Measurements from ENCODE around the gene P2RX4.
A peak's percentile ranks its signal among the peaks of the same experiment; 100 is the strongest.
"Not testable (repeated sequence)": the region's sequence is repeated elsewhere in the genome, so short reads cannot be mapped to it uniquely, and the experiment has no call there.

Gene P2RX4

GRCh38 chr12:121209624-121210572 lies at the start of gene P2RX4:
Gene P2RX4, plus strand, starts transcription at chr12:121210129. Its CDS starts 36 bp downstream, at chr12:121210165.
- peak; percentile 21 for DNase-seq (ENCODE audit: low read depth)

DNA sequence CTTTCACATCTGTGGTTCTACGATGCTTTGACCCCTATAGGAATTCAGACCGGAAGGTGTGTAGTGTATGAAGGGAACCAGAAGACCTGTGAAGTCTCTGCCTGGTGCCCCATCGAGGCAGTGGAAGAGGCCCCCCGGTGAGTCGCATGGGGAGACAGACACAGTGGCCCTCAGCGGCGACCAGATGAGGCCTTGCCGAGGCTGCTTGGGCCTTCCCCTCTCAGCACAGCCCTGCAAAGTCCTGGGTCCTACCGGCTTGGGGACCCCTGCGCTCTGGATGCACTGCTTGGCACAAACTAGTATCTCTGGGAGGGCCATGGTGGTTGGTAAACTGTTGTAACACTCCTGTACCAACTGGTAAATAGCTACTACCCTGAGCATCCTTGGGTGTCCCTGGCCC lies 47.5 kb upstream of the P2RX4 start:
- DNase-seq (ENCODE audit: low read depth): no peak

GRCh38 chr12:121162985-121163384 lies 46.9 kb upstream of the P2RX4 start:
- DNase-seq (ENCODE audit: low read depth): no peak

- not testable (repeated sequence) for DNase-seq (ENCODE audit: low read depth)
Measured at GRCh38 chr12:121164839-121165238, 45.1 kb upstream of the P2RX4 start.

GRCh38 chr12:121165316-121165715 lies 44.6 kb upstream of the P2RX4 start:
- DNase-seq (ENCODE audit: low read depth): no peak

GRCh38 chr12:121166356-121166755 lies 43.6 kb upstream of the P2RX4 start:
- no peak for DNase-seq (ENCODE audit: low read depth)

- DNase-seq (ENCODE audit: low read depth): no peak
Measured at GRCh38 chr12:121167232-121167820, 42.6 kb upstream of the P2RX4 start.

- no peak for DNase-seq (ENCODE audit: low read depth)
Measured at GRCh38 chr12:121167951-121168350, 42.0 kb upstream of the P2RX4 start.

- DNase-seq (ENCODE audit: low read depth): no peak
Measured at GRCh38 chr12:121170151-121170550, 39.8 kb upstream of the P2RX4 start.

- no peak for DNase-seq (ENCODE audit: low read depth)
Measured at GRCh38 chr12:121170611-121171260, 39.2 kb upstream of the P2RX4 start.

GRCh38 chr12:121172145-121172544 lies 37.8 kb upstream of the P2RX4 start:
- no peak for DNase-seq (ENCODE audit: low read depth)

- no peak for DNase-seq (ENCODE audit: low read depth)
Measured at GRCh38 chr12:121175383-121176119, 34.4 kb upstream of the P2RX4 start.

GRCh38 chr12:121176826-121177529 lies 33.0 kb upstream of the P2RX4 start:
- DNase-seq (ENCODE audit: low read depth): no peak

GRCh38 chr12:121181181-121181580 lies 28.7 kb upstream of the P2RX4 start:
- no peak for DNase-seq (ENCODE audit: low read depth)

DNA sequence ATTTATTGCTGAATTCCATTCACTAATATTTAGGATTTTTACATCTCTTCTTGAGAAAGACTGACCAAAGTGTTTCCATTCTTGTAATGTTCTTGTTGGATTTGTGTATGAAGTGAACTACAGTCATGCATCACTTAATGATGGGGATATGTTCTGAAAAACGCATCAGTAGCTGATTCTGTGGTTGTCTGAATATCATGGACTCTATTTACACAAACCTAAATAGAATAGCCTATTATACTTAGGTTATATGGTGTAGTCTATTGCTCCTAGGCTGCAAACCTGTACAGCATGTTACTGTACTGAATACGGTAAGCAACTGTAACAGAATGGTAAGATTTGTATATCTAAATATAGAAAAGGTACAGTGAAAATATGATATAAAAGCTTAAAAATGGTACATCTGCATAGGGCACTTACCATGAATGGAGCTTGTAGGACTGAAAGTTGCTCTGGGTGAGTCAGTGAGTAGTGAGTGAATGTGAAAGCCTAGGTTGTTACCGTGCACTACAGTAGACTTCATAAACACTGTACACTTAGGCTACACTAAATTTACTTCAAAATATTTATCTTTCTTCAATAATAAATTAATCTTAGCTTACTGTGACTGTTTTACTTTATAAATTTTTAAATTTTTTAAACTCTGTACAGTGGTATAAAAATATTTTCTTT lies 27.6 kb upstream of the P2RX4 start:
- DNase-seq (ENCODE audit: low read depth): no peak

DNA sequence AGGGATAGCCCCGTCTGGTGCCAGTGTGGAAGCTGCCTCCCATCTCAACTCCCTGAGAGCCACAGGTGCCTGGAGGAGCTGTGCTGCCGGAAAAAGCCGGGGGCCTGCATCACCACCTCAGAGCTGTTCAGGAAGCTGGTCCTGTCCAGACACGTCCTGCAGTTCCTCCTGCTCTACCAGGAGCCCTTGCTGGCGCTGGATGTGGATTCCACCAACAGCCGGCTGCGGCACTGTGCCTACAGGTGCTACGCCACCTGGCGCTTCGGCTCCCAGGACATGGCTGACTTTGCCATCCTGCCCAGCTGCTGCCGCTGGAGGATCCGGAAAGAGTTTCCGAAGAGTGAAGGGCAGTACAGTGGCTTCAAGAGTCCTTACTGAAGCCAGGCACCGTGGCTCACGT lies 25.5 kb upstream of the P2RX4 start:
- DNase-seq (ENCODE audit: low read depth): no peak

DNA sequence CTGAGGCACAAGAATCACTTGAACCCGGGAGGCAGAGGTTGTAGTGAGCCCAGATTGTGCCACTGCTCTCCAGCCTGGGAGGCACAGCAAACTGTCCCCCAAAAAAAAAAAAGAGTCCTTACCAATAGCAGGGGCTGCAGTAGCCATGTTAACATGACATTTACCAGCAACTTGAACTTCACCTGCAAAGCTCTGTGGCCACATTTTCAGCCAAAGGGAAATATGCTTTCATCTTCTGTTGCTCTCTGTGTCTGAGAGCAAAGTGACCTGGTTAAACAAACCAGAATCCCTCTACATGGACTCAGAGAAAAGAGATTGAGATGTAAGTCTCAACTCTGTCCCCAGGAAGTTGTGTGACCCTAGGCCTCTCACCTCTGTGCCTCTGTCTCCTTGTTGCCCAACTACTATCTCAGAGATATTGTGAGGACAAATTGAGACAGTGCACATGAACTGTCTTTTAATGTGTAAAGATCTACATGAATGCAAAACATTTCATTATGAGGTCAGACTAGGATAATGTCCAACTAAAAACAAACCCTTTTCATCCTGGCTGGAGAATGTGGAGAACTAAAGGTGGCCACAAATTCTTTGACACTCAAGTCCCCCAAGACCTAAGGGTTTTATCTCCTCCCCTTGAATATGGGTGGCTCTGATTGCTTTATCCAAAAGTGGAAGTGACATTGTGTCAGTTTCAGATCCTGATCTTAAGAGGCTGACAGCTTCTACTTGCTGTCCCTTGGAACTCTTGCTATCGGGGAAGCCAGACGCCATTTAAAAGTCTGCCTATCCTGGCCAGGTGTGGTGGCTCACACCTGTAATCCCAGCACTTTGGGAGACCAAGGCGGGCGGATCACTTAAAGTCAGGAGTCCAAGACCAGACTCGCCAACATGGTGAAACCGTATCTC lies 24.7 kb upstream of the P2RX4 start:
- no peak for DNase-seq (ENCODE audit: low read depth)

DNA sequence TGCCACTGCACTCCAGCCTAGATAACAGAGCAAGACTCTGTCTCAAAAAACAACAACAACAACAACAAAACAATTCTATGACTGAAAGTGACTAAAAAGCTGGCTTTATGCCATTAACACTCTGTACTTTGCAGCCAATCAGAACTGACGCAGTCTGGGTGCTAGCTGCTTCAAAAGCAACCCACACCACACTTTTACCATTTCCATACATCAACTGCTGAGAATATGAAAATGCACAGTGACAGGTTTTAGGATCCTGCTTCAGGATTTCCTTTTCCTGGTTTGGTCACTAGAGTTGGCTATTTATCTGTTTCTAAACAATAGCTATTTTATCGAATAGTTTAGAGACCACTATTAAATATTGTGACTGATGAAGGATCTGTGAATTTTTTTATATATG lies 23.1 kb upstream of the P2RX4 start:
- no peak for DNase-seq (ENCODE audit: low read depth)

GRCh38 chr12:121187501-121187900 lies 22.4 kb upstream of the P2RX4 start:
- DNase-seq (ENCODE audit: low read depth): no peak

DNA sequence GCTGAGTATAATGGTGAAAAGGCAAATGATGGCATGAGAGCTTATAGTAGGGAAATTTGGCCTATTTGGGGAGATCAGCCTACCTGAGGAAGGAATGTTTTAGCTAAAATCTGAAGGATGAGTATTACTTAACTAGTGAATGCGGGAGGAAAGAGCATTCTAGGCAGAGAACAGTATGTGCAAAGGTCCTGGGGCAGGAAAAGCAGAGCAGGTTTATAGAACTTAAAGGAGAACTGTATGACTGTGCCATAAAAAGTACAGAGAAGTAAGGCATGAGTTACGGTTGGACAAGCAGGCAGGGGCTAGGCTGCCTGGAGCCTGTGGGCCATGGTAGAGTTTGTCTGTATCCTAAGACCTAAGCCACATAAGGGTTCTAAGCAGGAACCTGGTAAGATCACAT lies 21.7 kb upstream of the P2RX4 start:
- DNase-seq (ENCODE audit: low read depth): no peak
